Measurements from ENCODE around the gene NT5DC4. TPM values are rescaled to one million over a fixed set of nuclear protein-coding genes. Genes with fewer than 3 reads are reported as not detected.
"Not testable (repeated sequence)": the region's sequence is repeated elsewhere in the genome, so short reads cannot be mapped to it uniquely, and the experiment has no call there.

Gene NT5DC4
- total and polyA plus RNA-seq, 2 of the 4 experiments (the other 2 are of a cell fraction) = not detected

DNA sequence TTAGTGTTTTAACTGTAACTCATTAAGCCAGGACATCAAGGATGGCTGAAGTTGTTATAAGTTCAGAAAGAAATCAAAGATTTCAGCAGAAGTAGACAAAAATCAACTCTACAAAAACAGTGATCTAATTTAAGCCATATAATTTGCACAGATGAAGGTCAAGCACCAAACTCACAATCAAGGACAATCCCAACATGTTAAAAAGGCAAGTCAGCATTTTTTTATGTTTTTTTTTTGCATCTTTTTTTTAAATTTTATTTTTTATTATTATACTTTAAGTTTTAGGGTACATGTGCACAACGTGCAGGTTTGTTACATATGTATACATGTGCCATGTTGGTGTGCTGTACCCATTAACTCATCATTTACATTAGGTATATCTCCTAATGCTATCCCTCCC lies 4.7 kb upstream of the NT5DC4 start:
- DNase-seq; H3K23ac ChIP-seq (ENCODE audit: low read depth, low read length); H3K27ac ChIP-seq (ENCODE audit: insufficient read depth, low read length); H2BK20ac ChIP-seq (ENCODE audit: low read depth, low read length); H2BK5ac ChIP-seq (ENCODE audit: low read depth, low read length, poor library complexity, severe bottlenecking); H2AFZ ChIP-seq (replicated peaks; ENCODE audit: low read length, poor library complexity); H2BK120ac ChIP-seq (ENCODE audit: low read depth, low read length); dilution Hi-C loops (cut with HindIII; ENCODE audit: low sequenced_read_pairs, unreplicated experiment); H2AK5ac ChIP-seq (ENCODE audit: low read depth, low read length); H3K14ac ChIP-seq (replicated peaks; ENCODE audit: low read depth, low read length); H3K9ac ChIP-seq (ENCODE audit: low read depth, low read length); H2BK15ac ChIP-seq (ENCODE audit: low read depth, low read length); H4K8ac ChIP-seq (ENCODE audit: low read depth in 2 of 2, low read length in 2 of 2); H4K20me1 ChIP-seq (ENCODE audit: insufficient read depth, low read length); H3K9me3 ChIP-seq (ENCODE audit: control insufficient read depth, insufficient read depth, low read length); H3K79me1 ChIP-seq (ENCODE audit: low read depth in 1 of 2, low read length in 2 of 2); H3K4me3 ChIP-seq (ENCODE audit: insufficient read depth, low read depth, low read length); H3K18ac ChIP-seq (ENCODE audit: low read depth, low read length); H3K4ac ChIP-seq (ENCODE audit: low read depth, low read length); BruUV-seq (replicated peaks); H3K9me1 ChIP-seq (ENCODE audit: insufficient read depth, low read length); H3K36me3 ChIP-seq (ENCODE audit: control insufficient read depth, insufficient read depth, low read length); H4K91ac ChIP-seq (ENCODE audit: insufficient read depth, low read depth, low read length); H3K27me3 ChIP-seq (ENCODE audit: control insufficient read depth, insufficient read depth, low read length); H3K56ac ChIP-seq (ENCODE audit: extremely low read depth, insufficient read depth, low read length); H3K4me2 ChIP-seq (ENCODE audit: low read depth, low read length); ATAC-seq (ENCODE audit: low read depth); intact Hi-C loops (cut with micrococcal nuclease); H2AK9ac ChIP-seq (replicated peaks; ENCODE audit: low read depth, low read length, poor library complexity); H3K4me1 ChIP-seq (ENCODE audit: control insufficient read depth, insufficient read depth, low read length); H4K5ac ChIP-seq (ENCODE audit: low read depth, low read length); in situ Hi-C loops (cut with MboI; ENCODE audit: low sequenced_read_pairs): not testable (repeated sequence)
- peak; percentile 86 for TF ChIP-seq MAFK (IDR thresholded peaks at IDR 0.05; ENCODE audit: low read depth, low read length)
- ChIA-PET POLR2A (ENCODE audit: unreplicated experiment) (interaction anchor here (0.6 kb wide), 2 partner anchors 61 to 202 kb away, joined by 7 to 9 read pairs; no protein-coding TSS in a partner anchor), CTCF (interaction anchor here (0.6 kb wide), 1 partner anchor 116 kb away, joined by 4 read pairs; no protein-coding TSS in a partner anchor)
- no CpG with 5 or more reads among the region's 1 CpG for WGBS, 2 experiments (ENCODE audit: extremely low coverage in 2 of 2, insufficient read length in 1 of 2)

DNA sequence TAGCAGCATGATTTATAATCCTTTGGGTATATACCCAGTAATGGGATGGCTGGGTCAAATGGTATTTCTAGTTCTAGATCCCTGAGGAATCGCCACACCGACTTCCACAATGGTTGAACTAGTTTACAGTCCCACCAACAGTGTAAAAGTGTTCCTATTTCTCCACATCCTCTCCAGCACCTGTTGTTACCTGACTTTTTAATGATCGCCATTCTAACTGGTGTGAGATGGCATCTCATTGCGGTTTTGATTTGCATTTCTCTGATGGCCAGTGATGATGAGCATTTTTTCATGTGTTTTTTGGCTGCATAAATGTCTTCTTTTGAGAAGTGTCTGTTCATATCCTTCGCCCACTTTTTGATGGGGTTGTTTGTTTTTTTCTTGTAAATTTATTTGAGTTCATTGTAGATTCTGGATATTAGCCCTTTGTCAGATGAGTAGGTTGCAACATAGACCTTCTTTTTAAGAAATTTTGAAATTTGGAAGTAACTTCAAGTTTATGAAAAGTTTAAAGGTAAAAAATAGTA lies 3.9 kb upstream of the NT5DC4 start:
- intact Hi-C loops (cut with micrococcal nuclease); H3K4me1 ChIP-seq (ENCODE audit: control insufficient read depth, insufficient read depth, low read length); H4K8ac ChIP-seq (ENCODE audit: low read depth in 2 of 2, low read length in 2 of 2); H3K18ac ChIP-seq (ENCODE audit: low read depth, low read length); H4K20me1 ChIP-seq (ENCODE audit: insufficient read depth, low read length); dilution Hi-C loops (cut with HindIII; ENCODE audit: low sequenced_read_pairs, unreplicated experiment); H3K27ac ChIP-seq (ENCODE audit: insufficient read depth, low read length); H3K79me1 ChIP-seq (ENCODE audit: low read depth in 1 of 2, low read length in 2 of 2); H3K9me1 ChIP-seq (ENCODE audit: insufficient read depth, low read length); H4K91ac ChIP-seq (ENCODE audit: insufficient read depth, low read depth, low read length); H3K56ac ChIP-seq (ENCODE audit: extremely low read depth, insufficient read depth, low read length); in situ Hi-C loops (cut with MboI; ENCODE audit: low sequenced_read_pairs); H3K36me3 ChIP-seq (ENCODE audit: control insufficient read depth, insufficient read depth, low read length); H2AK5ac ChIP-seq (ENCODE audit: low read depth, low read length); H2AFZ ChIP-seq (replicated peaks; ENCODE audit: low read length, poor library complexity); H3K9me3 ChIP-seq (ENCODE audit: control insufficient read depth, insufficient read depth, low read length); ATAC-seq (ENCODE audit: low read depth); CTCF ChIA-PET; H3K4me2 ChIP-seq (ENCODE audit: low read depth, low read length); H3K4ac ChIP-seq (ENCODE audit: low read depth, low read length); H2BK20ac ChIP-seq (ENCODE audit: low read depth, low read length); H3K14ac ChIP-seq (replicated peaks; ENCODE audit: low read depth, low read length); H3K23ac ChIP-seq (ENCODE audit: low read depth, low read length); DNase-seq; H2BK5ac ChIP-seq (ENCODE audit: low read depth, low read length, poor library complexity, severe bottlenecking); BruUV-seq (replicated peaks); H3K27me3 ChIP-seq (ENCODE audit: control insufficient read depth, insufficient read depth, low read length); H3K4me3 ChIP-seq (ENCODE audit: insufficient read depth, low read depth, low read length); H3K9ac ChIP-seq (ENCODE audit: low read depth, low read length); H4K5ac ChIP-seq (ENCODE audit: low read depth, low read length); H2AK9ac ChIP-seq (replicated peaks; ENCODE audit: low read depth, low read length, poor library complexity); H2BK120ac ChIP-seq (ENCODE audit: low read depth, low read length); H2BK15ac ChIP-seq (ENCODE audit: low read depth, low read length); POLR2A ChIA-PET (ENCODE audit: unreplicated experiment): not testable (repeated sequence)
- WGBS, 2 experiments (ENCODE audit: extremely low coverage in 2 of 2, insufficient read length in 1 of 2) = no CpG with 5 or more reads among the region's 5 CpGs

Measured in IMR-90 (cell line).